ENCODE data around the gene LDLRAP1.

Gene LDLRAP1

GRCh38 chr1:25559031-25559430 is 15.6 kb downstream of the LDLRAP1 start:
- no peak overlapping the region for H3K9ac ChIP-seq (ENCODE audit: low read depth, low read length, poor library complexity, severe bottlenecking)
- no peak overlapping the region for H3K4me2 ChIP-seq (ENCODE audit: low read depth, low read length, poor library complexity, severe bottlenecking)
- no peaks in the 10 kb centered on the region for H3F3A ChIP-seq (ENCODE audit: low read depth)
- no peak for TF ChIP-seq EZH2phosphoT487 (IDR thresholded peaks at IDR 0.05; ENCODE audit: borderline replicate concordance)
- TF ChIP-seq, protein P1, sequence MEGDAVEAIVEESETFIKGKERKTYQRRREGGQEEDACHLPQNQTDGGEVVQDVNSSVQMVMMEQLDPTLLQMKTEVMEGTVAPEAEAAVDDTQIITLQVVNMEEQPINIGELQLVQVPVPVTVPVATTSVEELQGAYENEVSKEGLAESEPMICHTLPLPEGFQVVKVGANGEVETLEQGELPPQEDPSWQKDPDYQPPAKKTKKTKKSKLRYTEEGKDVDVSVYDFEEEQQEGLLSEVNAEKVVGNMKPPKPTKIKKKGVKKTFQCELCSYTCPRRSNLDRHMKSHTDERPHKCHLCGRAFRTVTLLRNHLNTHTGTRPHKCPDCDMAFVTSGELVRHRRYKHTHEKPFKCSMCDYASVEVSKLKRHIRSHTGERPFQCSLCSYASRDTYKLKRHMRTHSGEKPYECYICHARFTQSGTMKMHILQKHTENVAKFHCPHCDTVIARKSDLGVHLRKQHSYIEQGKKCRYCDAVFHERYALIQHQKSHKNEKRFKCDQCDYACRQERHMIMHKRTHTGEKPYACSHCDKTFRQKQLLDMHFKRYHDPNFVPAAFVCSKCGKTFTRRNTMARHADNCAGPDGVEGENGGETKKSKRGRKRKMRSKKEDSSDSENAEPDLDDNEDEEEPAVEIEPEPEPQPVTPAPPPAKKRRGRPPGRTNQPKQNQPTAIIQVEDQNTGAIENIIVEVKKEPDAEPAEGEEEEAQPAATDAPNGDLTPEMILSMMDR (conservative IDR thresholded peaks at IDR 0.05; ENCODE audit: low read length), result no peak
- H4K20me1 ChIP-seq (ENCODE audit: insufficient read depth, low read length, poor library complexity, severe bottlenecking), result no peaks in the 10 kb centered on the region
- no peaks in the 10 kb centered on the region for H3K79me2 ChIP-seq (ENCODE audit: insufficient read depth, low read length)
- no peaks in the 10 kb centered on the region for H3K9me2 ChIP-seq (replicated peaks; ENCODE audit: low read depth, low read length)
- H3K4me3 ChIP-seq (ENCODE audit: low read length, poor library complexity, severe bottlenecking), result no peak overlapping the region
- H2AFZ ChIP-seq (ENCODE audit: low read length), result no peak overlapping the region
- no peaks in the 10 kb centered on the region for H3K27me3 ChIP-seq (ENCODE audit: insufficient read depth, low read length, poor library complexity, severe bottlenecking)
- peaks cover 23% of the 10 kb centered on the region for H3K4me1 ChIP-seq (ENCODE audit: insufficient read depth, low read length, poor library complexity, severe bottlenecking)
- H3K9me3 ChIP-seq (ENCODE audit: insufficient read depth, low read depth, low read length), result no peaks in the 10 kb centered on the region
- H3K36me3 ChIP-seq (ENCODE audit: insufficient read depth, low read length), result no peaks in the 10 kb centered on the region

GRCh38 chr1:25560001-25560400 is 16.6 kb downstream of the LDLRAP1 start:
- Histone ChIP-seq H3K9me3 (ENCODE audit: insufficient read depth, low read depth, low read length) (no peaks in the 10 kb centered on the region), H3K9me2 (replicated peaks; ENCODE audit: low read depth, low read length) (no peaks in the 10 kb centered on the region), H3K9ac (ENCODE audit: low read depth, low read length, poor library complexity, severe bottlenecking) (no peak overlapping the region), H3K4me2 (ENCODE audit: low read depth, low read length, poor library complexity, severe bottlenecking) (no peak overlapping the region), H3K4me3 (ENCODE audit: low read length, poor library complexity, severe bottlenecking) (no peak overlapping the region), H2AFZ (ENCODE audit: low read length) (no peak overlapping the region), H4K20me1 (ENCODE audit: insufficient read depth, low read length, poor library complexity, severe bottlenecking) (no peaks in the 10 kb centered on the region), H3K79me2 (ENCODE audit: insufficient read depth, low read length) (no peaks in the 10 kb centered on the region), H3K27me3 (ENCODE audit: insufficient read depth, low read length, poor library complexity, severe bottlenecking) (no peaks in the 10 kb centered on the region), H3K4me1 (ENCODE audit: insufficient read depth, low read length, poor library complexity, severe bottlenecking) (peaks cover 23% of the 10 kb centered on the region), H3F3A (ENCODE audit: low read depth) (no peaks in the 10 kb centered on the region), H3K36me3 (ENCODE audit: insufficient read depth, low read length) (no peaks in the 10 kb centered on the region)
- TF ChIP-seq, protein P1 (conservative IDR thresholded peaks at IDR 0.05; ENCODE audit: low read length), result no peak
- TF ChIP-seq EZH2phosphoT487 (IDR thresholded peaks at IDR 0.05; ENCODE audit: borderline replicate concordance), result no peak

DNA sequence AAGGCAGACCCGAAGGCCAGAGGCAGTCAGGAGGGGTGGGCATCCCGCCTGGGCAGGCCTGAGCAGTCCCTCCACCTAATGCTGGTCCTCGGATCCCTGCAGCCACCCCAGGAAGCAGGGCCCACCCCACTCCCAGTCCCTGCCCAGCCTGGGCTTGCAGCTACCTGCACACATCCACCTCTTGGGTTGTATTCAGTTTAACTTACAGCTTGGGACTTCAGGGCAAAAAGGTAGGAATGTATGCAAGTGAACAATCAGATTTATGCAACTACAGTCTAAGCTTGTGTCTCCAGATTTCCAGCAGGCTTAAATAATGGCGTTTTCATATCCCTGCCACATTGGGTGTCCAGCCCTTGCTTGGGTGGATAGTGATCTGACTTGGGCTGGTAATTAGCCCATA is 17.4 kb downstream of the LDLRAP1 start:
- H3K9ac ChIP-seq (ENCODE audit: low read depth, low read length, poor library complexity, severe bottlenecking), result no peak overlapping the region

GRCh38 chr1:25561421-25562100 is 18.2 kb downstream of the LDLRAP1 start:
- Histone ChIP-seq H3K9ac (ENCODE audit: low read depth, low read length, poor library complexity, severe bottlenecking) (peak overlapping the region; percentile 24), H4K20me1 (ENCODE audit: insufficient read depth, low read length, poor library complexity, severe bottlenecking) (no peaks in the 10 kb centered on the region), H2AFZ (ENCODE audit: low read length) (no peak overlapping the region), H3K9me3 (ENCODE audit: insufficient read depth, low read depth, low read length) (no peaks in the 10 kb centered on the region), H3K4me2 (ENCODE audit: low read depth, low read length, poor library complexity, severe bottlenecking) (no peak overlapping the region), H3K4me3 (ENCODE audit: low read length, poor library complexity, severe bottlenecking) (no peak overlapping the region), H3K79me2 (ENCODE audit: insufficient read depth, low read length) (no peaks in the 10 kb centered on the region), H3K9me2 (replicated peaks; ENCODE audit: low read depth, low read length) (no peaks in the 10 kb centered on the region), H3K36me3 (ENCODE audit: insufficient read depth, low read length) (no peaks in the 10 kb centered on the region), H3F3A (ENCODE audit: low read depth) (no peaks in the 10 kb centered on the region), H3K4me1 (ENCODE audit: insufficient read depth, low read length, poor library complexity, severe bottlenecking) (peaks cover 20% of the 10 kb centered on the region), H3K27me3 (ENCODE audit: insufficient read depth, low read length, poor library complexity, severe bottlenecking) (no peaks in the 10 kb centered on the region)
- TF ChIP-seq, protein P1 (conservative IDR thresholded peaks at IDR 0.05; ENCODE audit: low read length), result no peak
- no peak for TF ChIP-seq EZH2phosphoT487 (IDR thresholded peaks at IDR 0.05; ENCODE audit: borderline replicate concordance)

More for the DNA sequence above, 17.4 kb downstream of the LDLRAP1 start:
- no peaks in the 10 kb centered on the region for H3K9me2 ChIP-seq (replicated peaks; ENCODE audit: low read depth, low read length)
- TF ChIP-seq EZH2phosphoT487 (IDR thresholded peaks at IDR 0.05; ENCODE audit: borderline replicate concordance), result no peak
- H3K36me3 ChIP-seq (ENCODE audit: insufficient read depth, low read length), result no peaks in the 10 kb centered on the region
- no peaks in the 10 kb centered on the region for H4K20me1 ChIP-seq (ENCODE audit: insufficient read depth, low read length, poor library complexity, severe bottlenecking)
- no peaks in the 10 kb centered on the region for H3K79me2 ChIP-seq (ENCODE audit: insufficient read depth, low read length)
- H2AFZ ChIP-seq (ENCODE audit: low read length), result no peak overlapping the region
- no peak overlapping the region for H3K4me3 ChIP-seq (ENCODE audit: low read length, poor library complexity, severe bottlenecking)
- H3F3A ChIP-seq (ENCODE audit: low read depth), result no peaks in the 10 kb centered on the region
- no peak overlapping the region for H3K4me2 ChIP-seq (ENCODE audit: low read depth, low read length, poor library complexity, severe bottlenecking)
- H3K4me1 ChIP-seq (ENCODE audit: insufficient read depth, low read length, poor library complexity, severe bottlenecking), result peaks cover 23% of the 10 kb centered on the region
- H3K27me3 ChIP-seq (ENCODE audit: insufficient read depth, low read length, poor library complexity, severe bottlenecking), result no peaks in the 10 kb centered on the region
- H3K9me3 ChIP-seq (ENCODE audit: insufficient read depth, low read depth, low read length), result no peaks in the 10 kb centered on the region
